Stomach (tissue), 9 donors: ENCODE data around the gene ALDOA. TPM values are rescaled to one million over a fixed set of nuclear protein-coding genes. Genes with fewer than 3 reads are reported as not detected.

Experiments
- DNase-seq, 2 donors: peaks; one replicate each; pipeline versions ENCODE4 v3.0.0 to v3.0.0-alpha.2; 2013 to 2019
- H3K27ac ChIP-seq, 5 donors: fragments of 200-600 bp in 4 of 5; sonication (generic) in 4 of 5; one replicate each; pipeline ENCODE4 v1.5.1; 2013 to 2019; ENCODE audit warnings: mild to moderate bottlenecking in 1 of 5, moderate library complexity in 1 of 5
- H3K27me3 ChIP-seq, 3 donors: fragments of 200-600 bp; sonication (generic); one replicate each; pipeline ENCODE4 v1.5.1; 2017 to 2019; ENCODE audit warnings: mixed run types in 1 of 3
- H3K36me3 ChIP-seq, 4 donors: fragments of 200-600 bp; sonication (generic); 1 replicate in 3 of 4; 2 replicates in 1 of 4; pipeline ENCODE4 v1.5.1; 2016 to 2019
- H3K4me1 ChIP-seq, 4 donors: fragments of 200-600 bp; sonication (generic); one replicate each; pipeline ENCODE4 v1.5.1; 2016 to 2019
- H3K4me3 ChIP-seq, 4 donors: fragments of 200-600 bp; sonication (generic) in 3 of 4; one replicate each; pipeline ENCODE4 v1.5.1; 2016 to 2019; ENCODE audit warnings: mild to moderate bottlenecking in 1 of 4
- H3K9me3 ChIP-seq, 4 donors: fragments of 200-600 bp; sonication (generic); one replicate each; pipeline ENCODE4 v1.5.1; 2016 to 2019
- EP300 ChIP-seq: sonication (generic); formaldehyde crosslinking; IDR thresholded peaks from one replicate; pipeline ENCODE4 v1.6.1; 2017; ENCODE audit warnings: antibody characterized with exemption
- POLR2A ChIP-seq, 4 donors: fragments of 450-650 bp; IDR thresholded peaks; one replicate each; pipeline ENCODE4 v1.6.1; 2016; ENCODE audit warnings: antibody characterized with exemption in 4 of 4, control low read depth in 2 of 4, mild to moderate bottlenecking in 1 of 4, moderate library complexity in 1 of 4
- POLR2AphosphoS5 ChIP-seq, 3 donors: sonication (generic); formaldehyde crosslinking; IDR thresholded peaks; one replicate each; pipeline ENCODE4 v1.6.1; 2016; ENCODE audit warnings: antibody characterized with exemption in 3 of 3
- WGBS, 5 donors: extraction: QIAGEN DNeasy Blood & Tissue Kit in 3 of 5; methylation state at CpG; one replicate each; pipeline versions ENCODE4 v1.1.5 to v1.1.7; 2013 to 2018; 5-methylcytosine and 5-hydroxymethylcytosine counted together
- intact Hi-C: fragments of 100-400 bp; cut with DNase I; formaldehyde crosslinking; loops from one replicate; pipeline ENCODE4 v1.15.1; 2023; ENCODE audit warnings: low total_unique reads
- polyA plus RNA-seq, 3 donors: library from polyadenylated mRNA; stranded (reverse); fragments of 200-250 nt; gene quantifications; one replicate each; pipeline ENCODE4 v1.2.3, GENCODE V29; 2013
- total RNA-seq, 5 donors: library from RNA; depleted of rRNA; stranded (reverse); fragments of >200 nt; gene quantifications; one replicate each; pipeline versions ENCODE4 v1.1.0 to v1.2.3, GENCODE V29; 2014 to 2016
- TF ChIP-seq, protein P1 (sequence below), 7 experiments: fragments of 450-650 bp in 4 of 7; fragments of 200-600 bp in 3 of 7; sonication (generic) in 3 of 7; IDR thresholded peaks; one replicate each; pipeline ENCODE4 v1.5.1; 2016 to 2019; ENCODE audit warnings: antibody characterized with exemption in 7 of 7, control low read depth in 2 of 7, mild to moderate bottlenecking in 1 of 7
- donor health status: healthy with polysubstance abuse.
- donor health status: Bipolar disorder and iron deficiency.
- donor health status: healthy.

ALDOA gene
- total and polyA plus RNA-seq, 8 donors, result 180 to 2,515 (median 807) TPM

DNA sequence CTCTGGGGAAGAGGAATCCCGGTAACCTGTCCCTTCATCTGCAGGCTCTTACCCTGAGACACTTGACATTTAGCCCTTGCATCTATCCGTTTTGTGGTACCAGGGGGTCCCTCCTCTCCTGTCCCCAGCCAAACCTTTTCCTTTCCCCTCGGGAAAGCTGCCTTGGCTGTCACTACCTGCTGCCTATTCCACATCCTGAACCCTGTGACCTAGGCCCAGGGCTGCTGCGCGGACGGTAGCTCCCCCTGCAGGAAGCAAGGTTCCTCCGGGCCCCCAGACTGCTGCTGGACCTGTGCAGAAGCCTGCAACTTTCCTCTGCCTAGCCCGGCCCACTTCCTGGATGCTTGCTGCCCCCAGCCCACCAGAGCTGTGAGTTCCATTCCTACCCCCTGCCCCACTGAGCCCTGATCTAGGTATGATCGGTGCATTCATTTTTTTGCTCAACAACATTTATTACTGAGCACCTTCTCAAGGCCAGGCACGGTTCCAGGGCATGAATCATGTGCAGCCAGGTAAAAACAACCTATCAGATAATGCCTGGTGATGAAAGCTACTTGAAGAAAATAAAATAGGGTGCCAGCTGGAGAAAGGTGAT lies 10.5 kb upstream of the ALDOA start:
- H3K4me1 ChIP-seq, result peaks cover 23 to 39% (median 31%) of the 10 kb centered on the region in 4 donors
- peak; percentile 60 to 77 for DNase-seq
- no peaks in the 10 kb centered on the region for H3K36me3 ChIP-seq
- peak overlapping the region in 2 of 5 donors; percentile 19 to 26 for H3K27ac ChIP-seq
- intact Hi-C loops, result no loop called here
- TF ChIP-seq, protein P1, sequence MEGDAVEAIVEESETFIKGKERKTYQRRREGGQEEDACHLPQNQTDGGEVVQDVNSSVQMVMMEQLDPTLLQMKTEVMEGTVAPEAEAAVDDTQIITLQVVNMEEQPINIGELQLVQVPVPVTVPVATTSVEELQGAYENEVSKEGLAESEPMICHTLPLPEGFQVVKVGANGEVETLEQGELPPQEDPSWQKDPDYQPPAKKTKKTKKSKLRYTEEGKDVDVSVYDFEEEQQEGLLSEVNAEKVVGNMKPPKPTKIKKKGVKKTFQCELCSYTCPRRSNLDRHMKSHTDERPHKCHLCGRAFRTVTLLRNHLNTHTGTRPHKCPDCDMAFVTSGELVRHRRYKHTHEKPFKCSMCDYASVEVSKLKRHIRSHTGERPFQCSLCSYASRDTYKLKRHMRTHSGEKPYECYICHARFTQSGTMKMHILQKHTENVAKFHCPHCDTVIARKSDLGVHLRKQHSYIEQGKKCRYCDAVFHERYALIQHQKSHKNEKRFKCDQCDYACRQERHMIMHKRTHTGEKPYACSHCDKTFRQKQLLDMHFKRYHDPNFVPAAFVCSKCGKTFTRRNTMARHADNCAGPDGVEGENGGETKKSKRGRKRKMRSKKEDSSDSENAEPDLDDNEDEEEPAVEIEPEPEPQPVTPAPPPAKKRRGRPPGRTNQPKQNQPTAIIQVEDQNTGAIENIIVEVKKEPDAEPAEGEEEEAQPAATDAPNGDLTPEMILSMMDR (IDR thresholded peaks at IDR 0.05), result peak in 3 of 7 experiments; percentile 27 to 45 (median 33)
- no peak for TF ChIP-seq EP300
- no peak for TF ChIP-seq POLR2AphosphoS5 (IDR thresholded peaks at IDR 0.05)
- TF ChIP-seq POLR2A (IDR thresholded peaks at IDR 0.05), result no peak
- no peaks in the 10 kb centered on the region for H3K27me3 ChIP-seq
- no peak overlapping the region for H3K4me3 ChIP-seq
- 28 to 36% (median 29%) methylated on average over 9 to 10 of the region's 10 CpGs for WGBS, 5 donors
- H3K9me3 ChIP-seq, result no peaks in the 10 kb centered on the region

DNA sequence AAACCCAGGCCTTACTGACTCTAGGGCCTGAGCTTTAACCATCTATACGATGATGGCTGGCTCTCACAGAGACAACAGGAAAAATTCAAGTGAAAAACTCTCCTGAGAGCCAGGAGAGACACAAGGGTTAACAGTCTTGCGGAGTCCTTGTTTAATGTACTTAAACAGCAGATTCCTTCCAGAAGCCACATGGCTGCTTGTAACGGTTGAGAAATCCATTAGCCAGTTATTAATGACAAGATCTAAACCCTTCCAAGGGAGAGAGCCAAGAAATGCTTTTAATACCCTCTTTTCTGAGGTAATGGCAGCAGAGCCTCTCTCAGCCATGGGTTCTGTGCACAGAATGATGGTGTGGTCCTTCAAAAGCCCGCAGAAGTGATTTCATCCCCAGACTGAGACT lies 5.2 kb upstream of the ALDOA start:
- H3K9me3 ChIP-seq, result no peaks in the 10 kb centered on the region
- 59 to 78% (median 64%) methylated on average over 4 of the region's 4 CpGs for WGBS, 5 donors
- H3K4me3 ChIP-seq, result no peak overlapping the region
- TF ChIP-seq EP300, result no peak
- TF ChIP-seq, protein P1 (IDR thresholded peaks at IDR 0.05), result no peak
- TF ChIP-seq POLR2A (IDR thresholded peaks at IDR 0.05), result no peak
- peak in 2 of 3 donors; percentile 47 to 48 for TF ChIP-seq POLR2AphosphoS5 (IDR thresholded peaks at IDR 0.05)
- H3K4me1 ChIP-seq, result peaks cover 18 to 37% (median 25%) of the 10 kb centered on the region in 4 donors
- DNase-seq, result peak in 1 of 2 donors; percentile 59
- H3K27me3 ChIP-seq, result no peaks in the 10 kb centered on the region
- H3K27ac ChIP-seq, result peak overlapping the region in 1 of 5 donors; percentile 22
- H3K36me3 ChIP-seq, result no peaks in the 10 kb centered on the region
- intact Hi-C loops, result no loop called here

DNA sequence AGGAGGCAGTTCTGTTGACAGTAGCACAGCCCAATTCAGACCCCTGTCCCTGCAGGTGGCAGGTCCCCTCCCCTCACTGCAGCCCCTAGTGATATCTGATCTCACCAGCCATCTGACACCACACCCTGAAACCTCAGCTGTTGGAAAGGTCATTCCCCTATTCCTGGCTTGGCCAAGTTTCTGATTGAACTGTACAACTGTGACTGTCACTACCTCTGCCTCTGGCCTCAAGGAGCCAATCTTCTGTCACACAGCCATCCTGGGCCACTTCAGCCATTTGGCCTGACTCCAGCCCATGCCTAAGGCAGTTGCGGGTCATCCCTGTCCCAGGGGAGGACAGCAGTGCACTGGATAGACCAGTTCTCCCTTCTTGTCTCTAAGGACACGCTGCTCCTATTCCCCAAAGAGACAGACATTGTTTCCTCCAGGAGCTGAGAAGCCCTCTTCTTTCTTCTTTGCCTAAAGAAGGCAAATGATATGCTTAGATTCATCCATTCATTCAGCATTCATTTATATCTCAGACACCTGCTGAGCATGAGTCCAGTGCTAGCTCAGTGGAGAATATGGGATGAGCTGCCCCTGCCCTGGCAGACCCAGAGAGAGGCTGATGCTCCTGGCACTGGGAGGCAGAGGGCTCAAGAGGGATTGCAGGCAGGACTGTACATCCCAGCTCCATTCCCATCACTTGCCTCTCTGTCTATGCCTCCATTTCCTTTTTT lies 4.6 kb upstream of the ALDOA start:
- peak overlapping the region in 1 of 5 donors; percentile 22 for H3K27ac ChIP-seq
- H3K27me3 ChIP-seq, result no peaks in the 10 kb centered on the region
- H3K36me3 ChIP-seq, result no peaks in the 10 kb centered on the region
- peaks cover 14 to 32% (median 23%) of the 10 kb centered on the region in 4 donors for H3K4me1 ChIP-seq
- 54 to 74% (median 59%) methylated on average over 2 of the region's 2 CpGs for WGBS, 5 donors
- no peak for DNase-seq
- intact Hi-C loops, result no loop called here
- TF ChIP-seq EP300 (no peak), POLR2AphosphoS5 (IDR thresholded peaks at IDR 0.05) (no peak), POLR2A (IDR thresholded peaks at IDR 0.05) (no peak)
- TF ChIP-seq, protein P1 (IDR thresholded peaks at IDR 0.05), result no peak
- H3K4me3 ChIP-seq, result no peak overlapping the region
- H3K9me3 ChIP-seq, result no peaks in the 10 kb centered on the region

DNA sequence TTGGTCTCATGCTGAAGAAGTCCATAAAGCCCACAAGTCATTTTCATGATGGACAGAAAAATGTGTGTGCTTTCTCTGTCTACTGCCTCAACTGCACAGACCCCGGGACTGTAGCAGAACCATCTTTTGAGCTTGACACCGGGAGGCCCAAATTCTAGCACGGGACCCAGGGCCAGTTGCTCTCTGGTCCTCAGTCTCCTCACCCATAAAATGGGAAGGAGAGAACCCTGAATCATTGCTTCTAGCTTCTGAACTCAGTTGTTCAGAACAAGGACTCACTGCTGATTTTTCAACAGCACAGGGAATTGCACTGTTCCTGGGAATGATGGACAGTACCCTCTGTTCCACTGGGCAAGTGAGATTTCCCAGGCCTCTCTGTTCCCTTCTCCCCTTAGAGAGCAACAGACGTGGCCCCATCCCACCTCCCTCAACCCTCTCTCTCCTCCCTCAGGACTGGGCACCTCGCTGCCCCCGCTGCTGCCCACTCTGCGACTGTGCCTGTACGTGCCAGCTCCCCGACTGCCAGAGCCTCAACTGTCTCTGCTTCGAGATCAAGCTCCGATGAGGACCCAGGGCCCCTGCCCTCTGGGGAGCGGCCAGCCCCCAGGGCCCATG lies 2.2 kb upstream of the ALDOA start:
- Histone ChIP-seq H3K9me3 (no peaks in the 10 kb centered on the region), H3K4me1 (peaks cover 30 to 52% (median 44%) of the 10 kb centered on the region in 4 donors), H3K27ac (peak overlapping the region; percentile 92 to 100 (median 98)), H3K27me3 (no peaks in the 10 kb centered on the region), H3K36me3 (peaks cover 14 to 18% (median 17%) of the 10 kb centered on the region in 4 donors), H3K4me3 (peak overlapping the region; percentile 75 to 96 (median 80))
- intact Hi-C loops, result no loop called here
- WGBS, 5 donors, result 51 to 61% (median 54%) methylated on average over 7 to 12 of the region's 12 CpGs
- DNase-seq, result no peak
- TF ChIP-seq, protein P1 (IDR thresholded peaks at IDR 0.05), result no peak
- TF ChIP-seq POLR2A (IDR thresholded peaks at IDR 0.05) (no peak), POLR2AphosphoS5 (IDR thresholded peaks at IDR 0.05) (no peak), EP300 (no peak)
